Measurements from ENCODE around the gene TANC1.

GRCh38 chr2:158979772-158980171 is 11.3 kb downstream of the TANC1 start:
- TF ChIP-seq EZH2phosphoT487 (IDR thresholded peaks at IDR 0.05; ENCODE audit: insufficient read depth, low read depth) = no peak
- no peak for TF ChIP-seq EZH2 (IDR thresholded peaks at IDR 0.05; ENCODE audit: insufficient read depth, poor library complexity, severe bottlenecking)

All from GM23248 (cell line).